B cell (primary cell): Measurements from ENCODE around the gene GNL3. TPM values are rescaled to one million over a fixed set of nuclear protein-coding genes. Genes with fewer than 3 reads are reported as not detected.

Experiments
- ATAC-seq: fragments of 200-7000 bp; cut with Tn5 transposase; one replicate; pipeline ENCODE4 v1.10.0; 2021; ENCODE audit warnings: low read depth, mild to moderate bottlenecking, moderate number of reproducible peaks, moderate library complexity
- CTCF ChIA-PET: fragments of 350-600 bp; sonication (Branson Sonifier 250); formaldehyde crosslinking; loops from one replicate; lab custom pipeline; 2021; ENCODE audit warnings: antibody characterized with exemption, inconsistent platforms; lab: Charles Lee
- POLR2A ChIA-PET: fragments of 350-600 bp; sonication (Branson Sonifier 250); formaldehyde crosslinking; loops from one replicate; lab custom pipeline; 2021; ENCODE audit warnings: antibody characterized with exemption; lab: Charles Lee
- DNase-seq: peaks from one replicate; pipeline ENCODE4 v3.0.0; 2013
- H2AFZ ChIP-seq: 2 replicates; pipeline ENCODE4 v1.6.1; 2012; ENCODE audit warnings: mild to moderate bottlenecking, low read depth, low read length; ENCODE audit not compliant: insufficient read depth, poor library complexity, severe bottlenecking
- H3K27ac ChIP-seq, 2 donors: 1 replicate in 1 of 2; 2 replicates in 1 of 2; pipeline ENCODE4 v1.5.1; 2012 to 2013; ENCODE audit warnings: low read length in 2 of 2, mild to moderate bottlenecking in 2 of 2, moderate library complexity in 1 of 2
- H3K27me3 ChIP-seq, 4 experiments: fragments of 200-600 bp in 1 of 4; sonication (generic) in 1 of 4; replicated peaks in 1 of 4; 1 replicate in 2 of 4; 2 replicates in 2 of 4; pipeline versions ENCODE4 v1.6.1 to v1.7.0; 2013 to 2016; ENCODE audit warnings: low read length in 3 of 4, mild to moderate bottlenecking in 2 of 4, mixed read lengths in 1 of 4, moderate library complexity in 1 of 4; ENCODE audit not compliant: insufficient read depth in 4 of 4, control insufficient read depth in 3 of 4; ENCODE audit errors: control extremely low read depth in 1 of 4
- H3K36me3 ChIP-seq, 2 experiments: replicated peaks in 1 of 2; 1 replicate in 1 of 2; 2 replicates in 1 of 2; pipeline versions ENCODE4 v1.6.1 to v1.7.1; 2013; ENCODE audit warnings: low read length in 1 of 2; ENCODE audit not compliant: insufficient read depth in 2 of 2, control insufficient read depth in 1 of 2; ENCODE audit errors: control extremely low read depth in 1 of 2, extremely low read depth in 1 of 2
- H3K4me1 ChIP-seq, 2 donors: fragments of 200-600 bp in 1 of 2; sonication (generic) in 1 of 2; 1 replicate in 1 of 2; 2 replicates in 1 of 2; pipeline versions ENCODE4 v1.5.1 to v1.6.1; 2013 to 2017; ENCODE audit warnings: low read length in 2 of 2; ENCODE audit not compliant: control insufficient read depth in 2 of 2, insufficient read depth in 2 of 2
- H3K4me2 ChIP-seq: replicated peaks from 2 replicates; pipeline ENCODE3; 2012; ENCODE audit warnings: mild to moderate bottlenecking, low read depth, low read length; ENCODE audit not compliant: poor library complexity, severe bottlenecking
- H3K4me3 ChIP-seq, 5 experiments: fragments of 200-600 bp in 1 of 5; sonication (generic) in 1 of 5; 1 replicate in 3 of 5; 2 replicates in 2 of 5; pipeline versions ENCODE4 v1.5.1 to v1.7.0; 2011 to 2016; ENCODE audit warnings: low read length in 4 of 5, mild to moderate bottlenecking in 4 of 5, low read depth in 2 of 5, control low read depth in 1 of 5, moderate library complexity in 1 of 5; ENCODE audit not compliant: insufficient read depth in 1 of 5; ENCODE audit errors: control extremely low read depth in 1 of 5, extremely low read depth in 1 of 5
- H3K79me2 ChIP-seq: fragments of 200-600 bp; sonication (generic); one replicate; pipeline ENCODE4 v1.6.0; 2016; ENCODE audit warnings: low read length; ENCODE audit not compliant: control insufficient read depth, insufficient read depth
- H3K9ac ChIP-seq: fragments of 200-600 bp; sonication (generic); 2 replicates; pipeline ENCODE4 v1.6.1; 2017; ENCODE audit warnings: mild to moderate bottlenecking, low read length, moderate library complexity
- H3K9me3 ChIP-seq, 3 donors: one replicate each; pipeline versions ENCODE4 v1.6.1 to v1.7.1; 2013; ENCODE audit warnings: low read length in 2 of 3; ENCODE audit not compliant: control insufficient read depth in 2 of 3, insufficient read depth in 1 of 3; ENCODE audit errors: control extremely low read depth in 1 of 3
- H4K20me1 ChIP-seq: 2 replicates; pipeline ENCODE4 v1.6.0; 2012; ENCODE audit warnings: mild to moderate bottlenecking, low read length; ENCODE audit not compliant: insufficient read depth, control insufficient read depth, poor library complexity, severe bottlenecking
- H3K27ac Mint-ChIP-seq: one replicate; pipeline ENCODE4 v1.8.0; 2021; ENCODE audit warnings: mixed read lengths
- H3K27me3 Mint-ChIP-seq: one replicate; pipeline ENCODE4 v1.8.0; 2021; ENCODE audit warnings: mixed read lengths
- H3K4me1 Mint-ChIP-seq: one replicate; pipeline ENCODE4 v1.8.0; 2021; ENCODE audit warnings: mixed read lengths
- H3K4me3 Mint-ChIP-seq: one replicate; pipeline ENCODE4 v1.8.0; 2021; ENCODE audit warnings: mixed read lengths
- H3K9me3 Mint-ChIP-seq: one replicate; pipeline ENCODE4 v1.8.0; 2022; ENCODE audit warnings: mixed read lengths; ENCODE audit not compliant: insufficient read depth
- CTCF ChIP-seq: fragments of 200-600 bp; IDR thresholded peaks from one replicate; pipeline ENCODE4 v1.8.0; 2022; ENCODE audit warnings: antibody characterized with exemption, mild to moderate bottlenecking
- EZH2 ChIP-seq: IDR thresholded peaks from 2 replicates; pipeline ENCODE4 v1.6.1; 2012; ENCODE audit warnings: borderline replicate concordance, low read depth, mild to moderate bottlenecking, moderate library complexity, low read length; ENCODE audit not compliant: insufficient read depth, poor library complexity, severe bottlenecking
- WGBS: methylation state at CpG from one replicate; pipeline ENCODE4 v1.1.5; 2013; ENCODE audit warnings: missing lambda C conversion rate; ENCODE audit not compliant: insufficient coverage; 5-methylcytosine and 5-hydroxymethylcytosine counted together
- intact Hi-C: fragments of 100-400 bp; cut with micrococcal nuclease; formaldehyde crosslinking; loops from one replicate; pipeline ENCODE4 v1.10.0; 2022
- polyA plus RNA-seq: library from polyadenylated mRNA; depleted of rRNA; stranded (reverse); fragments of >200 nt; gene quantifications from 2 replicates; pipeline ENCODE4 v1.2.3, GENCODE V29; 2012
- total RNA-seq, 2 donors: library from RNA; stranded (reverse); fragments of 120-200 nt in 1 of 2; gene quantifications; 1 replicate in 1 of 2; 2 replicates in 1 of 2; pipeline versions ENCODE4 v1.2.3 to v1.2.4, GENCODE V29; 2013 to 2022

The GNL3 gene
- total and polyA plus RNA-seq, 2 donors (not counting 1 experiment from before 2014, with no cell fraction given) = 32.6 to 68.5 TPM

GRCh38 chr3:52660046-52660445 is 25.8 kb upstream of the GNL3 start:
- Histone ChIP-seq H3K9ac (no peak overlapping the region), H3K27ac (no peak overlapping the region), H3K9me3 (no peaks in the 10 kb centered on the region), H3K4me2 (no peak overlapping the region), H3K4me3 (no peak overlapping the region), H3K4me1 (no peaks in the 10 kb centered on the region), H4K20me1 (no peaks in the 10 kb centered on the region), H2AFZ (no peak overlapping the region), H3K36me3 (peaks cover 22 to 65% of the 10 kb centered on the region in 2 experiments), H3K79me2 (peaks cover 9% of the 10 kb centered on the region), H3K27me3 (no peaks in the 10 kb centered on the region)
- H3K27me3 Mint-ChIP-seq = no peaks in the 10 kb centered on the region
- no peaks in the 10 kb centered on the region for H3K4me1 Mint-ChIP-seq
- DNase-seq (no peak), ATAC-seq (no peak)
- WGBS = no CpG with 5 or more reads among the region's 3 CpGs
- intact Hi-C loops = no loop called here
- no peak overlapping the region for H3K27ac Mint-ChIP-seq
- POLR2A ChIA-PET = no interaction called here
- no peak for TF ChIP-seq EZH2
- no peak for TF ChIP-seq CTCF
- no peak overlapping the region for H3K4me3 Mint-ChIP-seq
- CTCF ChIA-PET = no interaction called here
- no peaks in the 10 kb centered on the region for H3K9me3 Mint-ChIP-seq

DNA sequence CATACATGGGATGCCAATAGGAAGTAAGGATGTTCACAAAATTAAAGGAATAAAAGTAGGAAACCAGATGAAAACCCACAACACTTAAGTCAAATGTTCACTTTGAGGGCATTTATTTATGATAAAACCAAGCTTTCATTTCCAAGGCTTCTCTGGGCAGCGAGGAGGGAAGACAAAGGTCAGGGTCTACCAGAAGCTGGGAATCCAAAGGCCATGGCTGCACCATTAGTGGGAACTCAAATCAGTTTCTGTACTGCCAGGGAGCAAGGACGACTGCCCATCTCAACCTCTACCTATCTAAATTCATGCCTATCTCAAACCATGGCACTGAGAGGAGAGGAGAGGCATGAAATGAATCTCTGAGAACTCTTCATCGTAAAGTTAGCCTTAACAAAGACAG is 22.7 kb upstream of the GNL3 start:
- no peak overlapping the region for H3K4me3 Mint-ChIP-seq
- H3K27ac Mint-ChIP-seq = no peak overlapping the region
- H3K27me3 Mint-ChIP-seq = no peaks in the 10 kb centered on the region
- no peak for TF ChIP-seq CTCF
- TF ChIP-seq EZH2 = no peak
- H4K20me1 ChIP-seq = no peaks in the 10 kb centered on the region
- WGBS = 90% methylated on average over 2 of the region's 3 CpGs
- ATAC-seq (no peak), DNase-seq (no peak)
- no peak overlapping the region for H3K27ac ChIP-seq
- no peaks in the 10 kb centered on the region for H3K4me1 Mint-ChIP-seq
- H3K4me3 ChIP-seq = no peak overlapping the region
- no peaks in the 10 kb centered on the region for H3K9me3 Mint-ChIP-seq
- no peaks in the 10 kb centered on the region for H3K27me3 ChIP-seq
- peaks cover 12 to 58% of the 10 kb centered on the region in 2 experiments for H3K36me3 ChIP-seq
- CTCF ChIA-PET = no interaction called here
- POLR2A ChIA-PET = no interaction called here
- H3K9ac ChIP-seq = no peak overlapping the region
- no peaks in the 10 kb centered on the region for H3K4me1 ChIP-seq
- intact Hi-C loops = no loop called here
- no peak overlapping the region for H3K4me2 ChIP-seq
- H2AFZ ChIP-seq = no peak overlapping the region
- peaks cover 15% of the 10 kb centered on the region for H3K79me2 ChIP-seq
- H3K9me3 ChIP-seq = no peaks in the 10 kb centered on the region
